HEK293 (cell line): ENCODE results near the gene LMBR1.
A peak's percentile ranks its signal among the peaks of the same experiment; 100 is the strongest.
"Not testable (repeated sequence)": the region's sequence is repeated elsewhere in the genome, so short reads cannot be mapped to it uniquely, and the experiment has no call there.

Source experiments
- CTCF ChIA-PET: fragments of 350-600 bp; formaldehyde crosslinking; extraction: SDS; loops from one replicate; lab custom pipeline; 2021; ENCODE audit warnings: antibody characterized with exemption; lab: Yijun Ruan, JAX
- POLR2A ChIA-PET: fragments of 300-600 bp; formaldehyde crosslinking; extraction: SDS; loops from one replicate; lab custom pipeline; 2020; ENCODE audit warnings: antibody characterized with exemption, inconsistent platforms; lab: Yijun Ruan, JAX
- H3K27ac ChIP-seq: fragments of 200-500 bp; sonication (Bioruptor generic); 2 replicates; pipeline ENCODE4 v1.5.1; 2014; ENCODE audit warnings: low read depth, low read length, control low read depth, inconsistent platforms; ENCODE audit errors: extremely low read depth
- H3K36me3 ChIP-seq, 2 experiments: fragments of 200-500 bp in 1 of 2; sonication (Bioruptor generic) in 1 of 2; 1 replicate in 1 of 2; 2 replicates in 1 of 2; pipeline ENCODE4 v1.5.1; 2014 to 2017; ENCODE audit warnings: inconsistent platforms in 2 of 2, low read length in 2 of 2; ENCODE audit not compliant: control insufficient read depth in 2 of 2, insufficient read depth in 1 of 2
- H3K4me1 ChIP-seq: fragments of 200-500 bp; sonication (Bioruptor generic); 2 replicates; pipeline ENCODE4 v1.5.1; 2014; ENCODE audit warnings: mild to moderate bottlenecking, low read length, inconsistent platforms; ENCODE audit not compliant: control insufficient read depth, insufficient read depth
- H3K4me3 ChIP-seq: 2 replicates; pipeline ENCODE4 v1.5.1; 2011; ENCODE audit warnings: low read depth, mild to moderate bottlenecking, control low read depth, low read length, moderate library complexity
- H3K9me3 ChIP-seq: fragments of 200-500 bp; sonication (Bioruptor generic); 2 replicates; pipeline ENCODE4 v1.5.1; 2014; ENCODE audit warnings: low read depth, low read length, inconsistent platforms; ENCODE audit not compliant: control insufficient read depth, insufficient read depth
- ELK4 ChIP-seq: IDR thresholded peaks from 2 replicates; pipeline ENCODE4 v1.6.1; 2011; ENCODE audit warnings: mild to moderate bottlenecking, low read depth, low read length, borderline replicate concordance
- GLIS1 ChIP-seq: fragments of 450-650 bp; formaldehyde crosslinking; IDR thresholded peaks from 2 replicates; pipeline ENCODE4 v1.5.1; 2016; ENCODE audit warnings: missing biosample characterization, missing genetic modification characterization
- HOXA7 ChIP-seq: sonication (generic); formaldehyde crosslinking; IDR thresholded peaks from 2 replicates; pipeline ENCODE4 v1.8.1; 2022; ENCODE audit warnings: missing genetic modification reagents, borderline replicate concordance
- ZFHX2 ChIP-seq: fragments of 450-650 bp; formaldehyde crosslinking; conservative IDR thresholded peaks from 2 replicates; pipeline ENCODE4 v1.5.1; 2016; ENCODE audit warnings: missing biosample characterization, missing genetic modification characterization
- ZFP69B ChIP-seq: fragments of 450-650 bp; formaldehyde crosslinking; IDR thresholded peaks from 2 replicates; pipeline ENCODE4 v1.5.1; 2016; ENCODE audit warnings: missing biosample characterization, missing genetic modification characterization
- ZNF121 ChIP-seq: fragments of 450-650 bp; formaldehyde crosslinking; IDR thresholded peaks from 2 replicates; pipeline ENCODE4 v1.5.1; 2016; ENCODE audit warnings: missing biosample characterization, missing genetic modification characterization
- ZNF146 ChIP-seq: fragments of 450-650 bp; formaldehyde crosslinking; IDR thresholded peaks from 2 replicates; pipeline ENCODE4 v1.5.1; 2016; ENCODE audit warnings: missing biosample characterization, missing genetic modification characterization
- ZNF148 ChIP-seq: fragments of 450-650 bp; formaldehyde crosslinking; IDR thresholded peaks from 2 replicates; pipeline ENCODE4 v1.5.0; 2017; ENCODE audit warnings: missing biosample characterization, missing genetic modification characterization, borderline replicate concordance
- ZNF513 ChIP-seq: fragments of 450-650 bp; IDR thresholded peaks from 2 replicates; pipeline ENCODE4 v1.5.1; 2018; ENCODE audit warnings: missing biosample characterization, missing genetic modification characterization
- ZNF624 ChIP-seq: fragments of 450-650 bp; formaldehyde crosslinking; IDR thresholded peaks from 2 replicates; pipeline ENCODE4 v1.5.1; 2017; ENCODE audit warnings: missing biosample characterization, missing genetic modification characterization
- ZNF629 ChIP-seq: fragments of 450-650 bp; formaldehyde crosslinking; IDR thresholded peaks from 2 replicates; pipeline ENCODE4 v1.5.1; 2017; ENCODE audit warnings: missing biosample characterization, missing genetic modification characterization
- ZNF664 ChIP-seq: fragments of 450-650 bp; formaldehyde crosslinking; IDR thresholded peaks from 2 replicates; pipeline ENCODE4 v1.5.1; 2016; ENCODE audit warnings: missing biosample characterization, missing genetic modification characterization
- ZNF792 ChIP-seq: fragments of 450-650 bp; formaldehyde crosslinking; IDR thresholded peaks from 2 replicates; pipeline ENCODE4 v1.5.1; 2016; ENCODE audit warnings: missing biosample characterization, missing genetic modification characterization
- TF ChIP-seq, protein P1 (sequence below): fragments of 450-650 bp; formaldehyde crosslinking; IDR thresholded peaks from 2 replicates; pipeline ENCODE4 v1.5.1; 2016; ENCODE audit warnings: missing biosample characterization, missing genetic modification characterization

The LMBR1 gene

GRCh38 chr7:156811706-156812105 lies 81.3 kb downstream of the LMBR1 start:
- ChIA-PET CTCF (no interaction called here), POLR2A (no interaction called here)
- TF ChIP-seq ZFP69B (tag by site-specific recombination) (no peak), ZFHX2 (tag by site-specific recombination) (no peak)

DNA sequence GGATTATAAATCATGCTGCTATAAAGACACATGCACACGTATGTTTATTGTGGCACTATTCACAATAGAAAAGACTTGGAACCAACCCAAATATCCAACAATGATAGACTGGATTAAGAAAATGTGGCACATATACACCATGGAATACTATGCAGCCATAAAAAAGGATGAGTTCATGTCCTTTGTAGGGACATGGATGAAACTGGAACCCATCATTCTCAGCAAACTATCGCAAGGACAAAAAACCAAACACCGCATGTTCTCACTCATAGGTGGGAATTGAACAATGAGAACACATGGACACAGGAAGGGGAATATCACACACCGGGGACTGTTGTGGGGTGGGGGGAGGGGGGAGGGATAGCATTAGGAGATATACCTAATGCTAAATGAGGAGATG lies 89.3 kb downstream of the LMBR1 start:
- TF ChIP-seq ZNF146 (tag by site-specific recombination) = peak; percentile 79
- peaks cover 0 to 24% of the 10 kb centered on the region in 2 experiments; a peak in 1 of 3 replicates for H3K36me3 ChIP-seq
- H3K4me3 ChIP-seq, POLR2A ChIA-PET, H3K27ac ChIP-seq, H3K4me1 ChIP-seq, H3K9me3 ChIP-seq, CTCF ChIA-PET: not testable (repeated sequence)

More at GRCh38 chr7:156811706-156812105, 81.3 kb downstream of the LMBR1 start:
- H3K36me3 ChIP-seq = peaks cover 0 to 21% of the 10 kb centered on the region in 2 experiments; a peak in 2 of 3 replicates
- H3K27ac ChIP-seq = no peak overlapping the region
- no peaks in the 10 kb centered on the region for H3K9me3 ChIP-seq
- no peak overlapping the region for H3K4me3 ChIP-seq
- no peaks in the 10 kb centered on the region for H3K4me1 ChIP-seq

GRCh38 chr7:156802214-156802613 lies 90.8 kb downstream of the LMBR1 start:
- no peaks in the 10 kb centered on the region for H3K9me3 ChIP-seq
- POLR2A ChIA-PET = no interaction called here
- H3K4me1 ChIP-seq = no peaks in the 10 kb centered on the region
- CTCF ChIA-PET = interaction anchor here (0.6 kb wide), 1 partner anchor 142 kb away, joined by 3 read pairs; no protein-coding TSS in a partner anchor
- H3K36me3 ChIP-seq = peaks cover 0 to 21% of the 10 kb centered on the region in 2 experiments; a peak in 1 of 3 replicates
- H3K27ac ChIP-seq = no peak overlapping the region
- no peak overlapping the region for H3K4me3 ChIP-seq
- no peak for TF ChIP-seq GLIS1 (tag by site-specific recombination)
- no peak for TF ChIP-seq ZNF629 (tag by site-specific recombination)
- no peak for TF ChIP-seq HOXA7 (CRISPR knock-in tag)
- TF ChIP-seq, protein P1, sequence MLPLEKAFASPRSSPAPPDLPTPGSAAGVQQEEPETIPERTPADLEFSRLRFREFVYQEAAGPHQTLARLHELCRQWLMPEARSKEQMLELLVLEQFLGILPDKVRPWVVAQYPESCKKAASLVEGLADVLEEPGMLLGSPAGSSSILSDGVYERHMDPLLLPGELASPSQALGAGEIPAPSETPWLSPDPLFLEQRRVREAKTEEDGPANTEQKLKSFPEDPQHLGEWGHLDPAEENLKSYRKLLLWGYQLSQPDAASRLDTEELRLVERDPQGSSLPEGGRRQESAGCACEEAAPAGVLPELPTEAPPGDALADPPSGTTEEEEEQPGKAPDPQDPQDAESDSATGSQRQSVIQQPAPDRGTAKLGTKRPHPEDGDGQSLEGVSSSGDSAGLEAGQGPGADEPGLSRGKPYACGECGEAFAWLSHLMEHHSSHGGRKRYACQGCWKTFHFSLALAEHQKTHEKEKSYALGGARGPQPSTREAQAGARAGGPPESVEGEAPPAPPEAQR (tag by site-specific recombination) = no peak
- no peak for TF ChIP-seq ELK4
- TF ChIP-seq ZNF792 (tag by site-specific recombination) = no peak
- TF ChIP-seq ZNF121 = no peak
- TF ChIP-seq ZNF664 (tag by site-specific recombination) = no peak
- TF ChIP-seq ZNF148 = no peak
- no peak for TF ChIP-seq ZNF513
- no peak for TF ChIP-seq ZNF624 (tag by site-specific recombination)
- TF ChIP-seq, all 188 proteins: peak for 0
